HEK293 (cell line): ENCODE data around the gene C1QL4.

ENCODE experiments used
- GLI2 ChIP-seq: fragments of 450-650 bp; formaldehyde crosslinking; IDR thresholded peaks from 2 replicates; pipeline ENCODE4; 2017; ENCODE audit warnings: missing biosample characterization, missing genetic modification characterization, low read depth, borderline replicate concordance
- HIC1 ChIP-seq: fragments of 450-650 bp; formaldehyde crosslinking; IDR thresholded peaks from 2 replicates; pipeline ENCODE4 v1.5.1; 2016; ENCODE audit warnings: missing biosample characterization, missing genetic modification characterization
- HOXC10 ChIP-seq: sonication (generic); formaldehyde crosslinking; IDR thresholded peaks from 2 replicates; pipeline ENCODE4 v1.8.1; 2023; ENCODE audit warnings: mild to moderate bottlenecking, missing genetic modification reagents
- KLF7 ChIP-seq: fragments of 450-650 bp; formaldehyde crosslinking; IDR thresholded peaks from 2 replicates; pipeline ENCODE4 v1.5.1; 2016; ENCODE audit warnings: missing biosample characterization, missing genetic modification characterization, borderline replicate concordance
- MEIS1 ChIP-seq: sonication (generic); formaldehyde crosslinking; IDR thresholded peaks from 2 replicates; pipeline ENCODE4 v1.8.1; 2022; ENCODE audit warnings: missing genetic modification reagents, mild to moderate bottlenecking, borderline replicate concordance
- PBX3 ChIP-seq: sonication (generic); formaldehyde crosslinking; IDR thresholded peaks from 2 replicates; pipeline ENCODE4 v1.8.1; 2022; ENCODE audit warnings: mild to moderate bottlenecking, moderate library complexity, missing genetic modification reagents
- TCF7L2 ChIP-seq: IDR thresholded peaks from 2 replicates; pipeline ENCODE4 v1.6.1; 2011; ENCODE audit warnings: low read depth, mild to moderate bottlenecking, inconsistent platforms, low read length, moderate library complexity, borderline replicate concordance
- YY1 ChIP-seq: fragments of 450-650 bp; formaldehyde crosslinking; IDR thresholded peaks from 2 replicates; pipeline ENCODE4 v1.5.1; 2018; ENCODE audit warnings: missing biosample characterization, missing genetic modification characterization
- ZBTB10 ChIP-seq: fragments of 450-650 bp; formaldehyde crosslinking; IDR thresholded peaks from 2 replicates; pipeline ENCODE4 v1.5.1; 2016; ENCODE audit warnings: missing biosample characterization, missing genetic modification characterization
- ZBTB11 ChIP-seq: fragments of 450-650 bp; formaldehyde crosslinking; conservative IDR thresholded peaks from 2 replicates; pipeline ENCODE4 v1.5.1; 2016; ENCODE audit warnings: low read depth, missing biosample characterization, missing genetic modification characterization
- ZBTB17 ChIP-seq: fragments of 450-650 bp; formaldehyde crosslinking; IDR thresholded peaks from 2 replicates; pipeline ENCODE4 v1.5.1; 2016; ENCODE audit warnings: missing biosample characterization, missing genetic modification characterization
- ZBTB20 ChIP-seq: fragments of 450-650 bp; formaldehyde crosslinking; IDR thresholded peaks from 2 replicates; pipeline ENCODE4 v1.5.1; 2016; ENCODE audit warnings: missing biosample characterization, missing genetic modification characterization
- ZBTB6 ChIP-seq: fragments of 450-650 bp; formaldehyde crosslinking; IDR thresholded peaks from 2 replicates; pipeline ENCODE4 v1.5.1; 2017; ENCODE audit warnings: missing biosample characterization, missing genetic modification characterization
- ZEB2 ChIP-seq: fragments of 450-650 bp; formaldehyde crosslinking; IDR thresholded peaks from 2 replicates; pipeline ENCODE4 v1.5.1; 2016; ENCODE audit warnings: missing biosample characterization, missing genetic modification characterization
- ZFP37 ChIP-seq: fragments of 450-650 bp; formaldehyde crosslinking; IDR thresholded peaks from 2 replicates; pipeline ENCODE4 v1.5.1; 2016; ENCODE audit warnings: missing biosample characterization, missing genetic modification characterization
- ZNF121 ChIP-seq: fragments of 450-650 bp; formaldehyde crosslinking; IDR thresholded peaks from 2 replicates; pipeline ENCODE4 v1.5.1; 2016; ENCODE audit warnings: missing biosample characterization, missing genetic modification characterization
- ZNF18 ChIP-seq: fragments of 450-650 bp; formaldehyde crosslinking; IDR thresholded peaks from 2 replicates; pipeline ENCODE4 v1.5.1; 2016; ENCODE audit warnings: missing biosample characterization, missing genetic modification characterization
- ZNF2 ChIP-seq: fragments of 450-650 bp; formaldehyde crosslinking; IDR thresholded peaks from 2 replicates; pipeline ENCODE4 v1.5.1; 2016; ENCODE audit warnings: missing biosample characterization, missing genetic modification characterization
- ZNF202 ChIP-seq: fragments of 450-650 bp; formaldehyde crosslinking; IDR thresholded peaks from 2 replicates; pipeline ENCODE4 v1.5.1; 2016; ENCODE audit warnings: missing biosample characterization, missing genetic modification characterization, borderline replicate concordance
- ZNF324 ChIP-seq: fragments of 450-650 bp; formaldehyde crosslinking; IDR thresholded peaks from 2 replicates; pipeline ENCODE4 v1.5.1; 2016; ENCODE audit warnings: missing biosample characterization, missing genetic modification characterization
- ZNF501 ChIP-seq: fragments of 450-650 bp; formaldehyde crosslinking; IDR thresholded peaks from 2 replicates; pipeline ENCODE4 v1.5.1; 2016; ENCODE audit warnings: missing biosample characterization, missing genetic modification characterization
- ZNF544 ChIP-seq: fragments of 450-650 bp; formaldehyde crosslinking; IDR thresholded peaks from 2 replicates; pipeline ENCODE4 v1.5.0; 2017; ENCODE audit warnings: missing biosample characterization, missing genetic modification characterization
- ZNF639 ChIP-seq: fragments of 450-650 bp; formaldehyde crosslinking; IDR thresholded peaks from 2 replicates; pipeline ENCODE4 v1.5.1; 2016; ENCODE audit warnings: missing biosample characterization, missing genetic modification characterization
- ZNF670 ChIP-seq: fragments of 450-650 bp; formaldehyde crosslinking; IDR thresholded peaks from 2 replicates; pipeline ENCODE4 v1.5.1; 2016; ENCODE audit warnings: missing biosample characterization, missing genetic modification characterization, low read depth
- ZSCAN23 ChIP-seq: fragments of 450-650 bp; formaldehyde crosslinking; IDR thresholded peaks from 2 replicates; pipeline ENCODE4 v1.5.1; 2016; ENCODE audit warnings: missing biosample characterization, missing genetic modification characterization

C1QL4 gene

GRCh38 chr12:49366652-49367380, 29.8 kb upstream of the C1QL4 start (continued):
- TF ChIP-seq ZNF544 (tag by site-specific recombination): no peak
- TF ChIP-seq KLF7 (tag by site-specific recombination): peak; percentile 33; the same call in 1 of the 2 replicates
- peak; percentile 52 for TF ChIP-seq ZNF121 (tag by site-specific recombination)
- peak; percentile 72; the same call in 1 of the 2 replicates for TF ChIP-seq ZFP37
- TF ChIP-seq ZNF202 (tag by site-specific recombination): no peak
- peak; percentile 62; the same call in 1 of the 2 replicates for TF ChIP-seq HOXC10
- TF ChIP-seq TCF7L2: no peak
- TF ChIP-seq ZNF670: no peak
- TF ChIP-seq YY1 (tag by site-specific recombination): no peak
- TF ChIP-seq ZBTB20: peak; percentile 76; the same call in 1 of the 2 replicates
- TF ChIP-seq ZEB2 (tag by site-specific recombination): peak; percentile 96
- no peak; the same call in 1 of the 2 replicates for TF ChIP-seq ZBTB10
- peak; percentile 96 for TF ChIP-seq ZNF501 (tag by site-specific recombination)
- no peak for TF ChIP-seq ZBTB6 (tag by site-specific recombination)
- TF ChIP-seq ZNF18: no peak
- TF ChIP-seq ZNF2 (tag by site-specific recombination): peak; percentile 96
- peak; percentile 68; the same call in 1 of the 2 replicates for TF ChIP-seq ZBTB11 (tag by site-specific recombination)
- peak; percentile 92 for TF ChIP-seq ZNF324 (tag by site-specific recombination)
- TF ChIP-seq HIC1 (tag by site-specific recombination): peak; percentile 28; the same call in 1 of the 2 replicates
- no peak for TF ChIP-seq GLI2
- 0 out of 2 replicates have a peak, but pooled peaks have one; percentile 23 for TF ChIP-seq ZSCAN23 (tag by site-specific recombination)
- TF ChIP-seq ZNF639 (tag by site-specific recombination): 0 out of 2 replicates have a peak, but pooled peaks have one; percentile 22
- TF ChIP-seq MEIS1: no peak
- peak; percentile 91; the same call in 1 of the 2 replicates for TF ChIP-seq PBX3
- TF ChIP-seq ZBTB17 (tag by site-specific recombination): peak; percentile 91
